AG09309 (cell line): Measurements from ENCODE around the gene SOX6.

Experiments used
- DNase-seq: peaks from one replicate; pipeline ENCODE4 v3.0.0-alpha.2; 2010; ENCODE audit warnings: low read depth
- H3K4me3 ChIP-seq: 2 replicates; pipeline ENCODE4 v1.5.1; 2011; ENCODE audit warnings: mild to moderate bottlenecking, low read depth, low read length, moderate library complexity; ENCODE audit not compliant: control insufficient read depth
- TF ChIP-seq, protein P1 (sequence below): IDR thresholded peaks from 2 replicates; pipeline ENCODE4 v1.5.1; 2011; ENCODE audit warnings: mild to moderate bottlenecking, low read depth, low read length, inconsistent platforms; ENCODE audit not compliant: insufficient read depth, control insufficient read depth; ENCODE audit errors: missing control alignments

Gene SOX6

DNA sequence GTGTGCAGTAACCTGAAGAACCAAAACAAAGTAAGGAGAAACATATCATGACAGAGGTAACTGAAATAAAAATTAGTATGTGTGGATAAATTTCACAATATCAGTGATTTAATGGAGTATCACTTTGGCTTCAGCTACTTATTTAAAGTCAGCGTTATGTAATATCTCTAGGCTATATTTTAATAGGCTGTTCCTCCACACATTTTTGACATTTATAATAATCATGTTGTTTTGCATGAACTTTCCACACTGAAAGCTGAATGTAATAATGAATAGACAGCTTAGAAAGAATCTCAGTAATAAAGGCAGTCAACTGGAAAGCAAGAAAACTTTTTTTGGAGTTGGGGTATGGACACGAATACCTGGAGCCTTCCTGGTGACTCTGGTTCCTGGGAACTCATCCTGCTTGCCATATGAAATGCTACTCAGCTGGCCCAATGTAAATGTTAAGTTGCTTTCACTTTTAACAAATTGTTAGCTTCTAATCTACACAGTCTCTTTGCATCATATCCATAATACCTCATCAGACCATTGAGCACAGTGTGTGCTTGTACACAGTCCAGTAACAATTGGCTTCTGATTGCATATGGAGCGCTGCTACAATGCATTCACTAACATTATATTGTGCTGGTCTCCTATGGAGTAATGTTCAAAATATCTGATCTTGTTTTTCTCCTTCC is 257.7 kb downstream of the SOX6 start:
- no peak for DNase-seq
- no peak overlapping the region for H3K4me3 ChIP-seq
- TF ChIP-seq, protein P1, sequence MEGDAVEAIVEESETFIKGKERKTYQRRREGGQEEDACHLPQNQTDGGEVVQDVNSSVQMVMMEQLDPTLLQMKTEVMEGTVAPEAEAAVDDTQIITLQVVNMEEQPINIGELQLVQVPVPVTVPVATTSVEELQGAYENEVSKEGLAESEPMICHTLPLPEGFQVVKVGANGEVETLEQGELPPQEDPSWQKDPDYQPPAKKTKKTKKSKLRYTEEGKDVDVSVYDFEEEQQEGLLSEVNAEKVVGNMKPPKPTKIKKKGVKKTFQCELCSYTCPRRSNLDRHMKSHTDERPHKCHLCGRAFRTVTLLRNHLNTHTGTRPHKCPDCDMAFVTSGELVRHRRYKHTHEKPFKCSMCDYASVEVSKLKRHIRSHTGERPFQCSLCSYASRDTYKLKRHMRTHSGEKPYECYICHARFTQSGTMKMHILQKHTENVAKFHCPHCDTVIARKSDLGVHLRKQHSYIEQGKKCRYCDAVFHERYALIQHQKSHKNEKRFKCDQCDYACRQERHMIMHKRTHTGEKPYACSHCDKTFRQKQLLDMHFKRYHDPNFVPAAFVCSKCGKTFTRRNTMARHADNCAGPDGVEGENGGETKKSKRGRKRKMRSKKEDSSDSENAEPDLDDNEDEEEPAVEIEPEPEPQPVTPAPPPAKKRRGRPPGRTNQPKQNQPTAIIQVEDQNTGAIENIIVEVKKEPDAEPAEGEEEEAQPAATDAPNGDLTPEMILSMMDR = no peak

DNA sequence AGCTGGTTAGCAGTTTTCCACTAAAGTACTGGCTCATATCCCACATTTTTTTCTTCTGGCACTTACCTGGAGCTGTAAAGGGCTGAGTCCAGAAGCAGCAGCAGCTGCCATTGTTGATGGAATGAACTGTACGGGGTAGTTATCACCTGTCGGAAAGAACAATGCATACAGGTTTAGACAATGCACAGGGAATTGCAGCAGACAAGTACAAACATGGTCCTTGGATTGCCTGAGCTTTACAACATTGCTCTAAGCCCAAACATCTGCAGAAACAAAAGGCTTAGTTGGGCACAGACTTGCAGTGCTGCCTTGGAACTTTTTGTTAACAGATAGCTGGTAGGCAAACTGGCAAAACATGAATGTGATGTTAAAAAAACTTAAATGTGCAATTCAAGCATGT is 258.8 kb downstream of the SOX6 start:
- DNase-seq = no peak
- TF ChIP-seq, protein P1 = no peak
- no peak overlapping the region for H3K4me3 ChIP-seq

DNA sequence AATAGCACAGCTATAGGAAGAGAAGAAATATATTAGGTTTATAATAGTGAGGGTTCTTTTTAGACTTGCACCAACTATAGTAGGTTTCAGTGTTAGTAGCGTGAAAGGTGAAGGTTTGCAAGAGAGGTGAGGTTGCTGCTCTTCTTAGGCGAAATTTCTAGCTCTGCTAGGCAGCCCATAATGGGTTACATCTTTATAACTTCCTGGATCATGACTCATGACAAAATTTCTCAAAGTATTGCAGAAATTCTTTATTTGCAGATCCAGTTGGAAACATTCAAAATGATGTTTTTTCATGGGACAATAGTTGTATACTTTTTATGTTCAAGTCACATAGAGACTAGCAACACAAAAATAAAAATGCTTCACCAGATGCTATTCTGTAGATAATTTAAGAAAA is 260.0 kb downstream of the SOX6 start:
- TF ChIP-seq, protein P1 = no peak
- H3K4me3 ChIP-seq = no peak overlapping the region
- no peak for DNase-seq

DNA sequence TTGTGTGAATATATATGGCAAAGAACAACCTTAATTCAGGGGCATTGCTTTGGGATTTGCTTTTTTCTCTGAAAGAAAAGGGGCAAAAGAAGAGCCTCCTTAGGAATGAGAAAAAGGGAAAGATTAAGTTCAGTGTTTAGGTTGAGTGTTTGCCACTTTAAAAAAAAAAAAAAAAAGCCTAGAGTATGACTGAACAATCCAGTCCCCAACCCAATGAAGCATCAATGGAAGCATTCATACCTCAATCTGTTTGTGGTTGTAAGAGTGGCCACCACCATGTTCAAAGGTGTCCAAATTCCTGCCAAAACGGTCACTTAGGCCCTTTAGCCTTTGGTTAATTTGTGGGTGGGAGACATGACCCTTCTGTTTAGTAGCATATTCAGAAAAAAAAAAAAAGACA is 260.6 kb downstream of the SOX6 start:
- DNase-seq = no peak
- TF ChIP-seq, protein P1 = no peak
- no peak overlapping the region for H3K4me3 ChIP-seq

DNA sequence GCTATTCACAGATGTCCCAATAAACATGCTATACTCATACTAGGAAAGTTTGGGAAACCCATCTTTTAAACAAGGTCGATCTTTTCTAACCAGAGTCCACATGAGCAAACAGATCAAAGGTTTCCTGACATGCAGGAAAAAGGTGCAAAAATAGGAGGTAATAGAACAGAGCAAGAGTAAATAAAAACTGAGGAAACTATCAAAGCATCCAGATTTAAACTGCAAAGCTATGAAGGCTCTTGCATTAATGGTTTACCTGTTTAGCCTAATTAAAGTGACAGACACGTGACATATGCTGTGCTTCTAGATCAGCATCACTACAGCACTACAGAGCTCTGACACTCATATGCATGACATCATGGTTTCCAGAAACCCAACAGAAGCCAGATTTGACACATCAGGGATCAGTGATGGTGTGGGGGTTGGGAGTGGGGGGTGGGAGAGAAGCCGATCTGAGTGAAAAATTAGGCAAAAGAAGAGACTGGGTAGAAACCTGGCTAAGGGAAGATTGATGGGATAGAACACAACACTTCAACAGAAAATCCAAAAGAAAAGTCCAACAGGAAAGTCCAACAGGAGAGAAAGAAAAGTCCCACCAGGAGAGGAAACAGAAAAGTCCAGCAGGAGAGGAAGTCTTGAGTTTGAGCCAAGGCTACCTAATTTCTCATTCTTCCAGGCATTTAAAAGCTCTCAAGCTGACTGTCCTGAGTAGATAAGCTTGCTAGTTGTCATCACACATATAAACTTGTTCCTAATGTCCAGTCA is 262.3 kb downstream of the SOX6 start:
- H3K4me3 ChIP-seq = no peak overlapping the region
- DNase-seq = no peak
- TF ChIP-seq, protein P1 = no peak

DNA sequence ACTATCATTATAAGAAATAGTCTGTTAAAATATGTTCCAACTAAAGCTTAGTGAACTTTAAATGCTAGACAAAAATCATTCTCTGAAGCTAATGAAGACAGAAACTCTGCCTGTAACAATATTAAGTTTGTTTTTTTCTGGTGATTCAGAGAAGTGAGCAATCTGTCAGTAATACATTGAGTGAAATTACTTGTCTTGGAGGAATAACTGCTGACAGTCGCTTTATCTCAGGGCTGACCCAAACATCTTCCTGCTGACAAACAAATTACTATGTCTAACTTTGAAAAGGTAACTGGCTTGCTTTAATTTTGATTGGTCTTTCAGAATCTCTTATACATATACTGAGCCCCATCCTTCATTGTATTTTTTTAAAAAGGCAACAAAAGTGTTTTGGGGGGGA is 264.5 kb downstream of the SOX6 start:
- TF ChIP-seq, protein P1 = no peak
- no peak for DNase-seq
- H3K4me3 ChIP-seq = no peak overlapping the region

DNA sequence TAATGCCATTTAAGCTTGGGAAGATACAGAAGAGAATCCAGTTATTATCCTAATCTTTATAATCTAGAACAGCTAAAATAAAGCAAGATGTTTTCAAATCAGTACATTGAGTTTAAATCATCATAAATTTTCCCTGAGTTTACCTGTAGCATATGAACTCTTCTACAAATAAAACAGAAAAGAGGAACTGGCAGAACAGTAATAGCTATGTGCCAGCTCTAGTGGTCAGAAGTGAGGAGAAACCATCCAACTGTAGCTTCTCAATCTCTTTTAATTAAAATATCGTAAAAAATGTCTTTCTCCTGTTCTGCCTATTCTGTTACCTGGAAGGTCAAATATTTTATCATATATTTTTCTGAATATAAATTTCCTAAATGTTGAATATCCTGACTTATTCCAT is 266.9 kb downstream of the SOX6 start:
- TF ChIP-seq, protein P1 = no peak
- DNase-seq = no peak
- no peak overlapping the region for H3K4me3 ChIP-seq
